WTC11 (cell line): ENCODE data around the gene BCO1. TPM values are rescaled to one million over a fixed set of nuclear protein-coding genes. Genes with fewer than 3 reads are reported as not detected.

Source experiments
- ATAC-seq: fragments of 200-7000 bp; cut with Tn5 transposase; 2 replicates; pipeline ENCODE4 v1.10.0; 2021; ENCODE audit warnings: mild to moderate bottlenecking, moderate library complexity
- CTCF ChIA-PET: fragments of 300-600 bp; sonication (Branson Sonifier 250); formaldehyde crosslinking; loops from one replicate; lab custom pipeline; 2021; ENCODE audit warnings: antibody characterized with exemption; lab: Charles Lee
- POLR2A ChIA-PET: fragments of 350-600 bp; sonication (Branson Sonifier 250); formaldehyde crosslinking; loops from one replicate; lab custom pipeline; 2021; ENCODE audit warnings: antibody characterized with exemption; lab: Charles Lee
- DNase-seq: peaks from one replicate; pipeline ENCODE4 v3.0.0; 2021; ENCODE audit warnings: low spot score
- H3K27ac Mint-ChIP-seq: 2 replicates; pipeline ENCODE4 v1.8.0; 2021; ENCODE audit warnings: mixed read lengths
- H3K27me3 Mint-ChIP-seq: 2 replicates; pipeline ENCODE4 v1.8.0; 2021; ENCODE audit warnings: low read depth, mild to moderate bottlenecking, moderate library complexity, mixed read lengths
- H3K36me3 Mint-ChIP-seq: 2 replicates; pipeline ENCODE4 v1.8.0; 2021; ENCODE audit warnings: mixed read lengths
- H3K4me1 Mint-ChIP-seq: 2 replicates; pipeline ENCODE4 v1.8.0; 2022; ENCODE audit warnings: mixed read lengths
- H3K4me3 Mint-ChIP-seq: 2 replicates; pipeline ENCODE4 v1.8.0; 2021; ENCODE audit warnings: mild to moderate bottlenecking, moderate library complexity, mixed read lengths
- H3K9me3 Mint-ChIP-seq: 2 replicates; pipeline ENCODE4 v1.8.0; 2021; ENCODE audit warnings: mixed read lengths
- CTCF ChIP-seq: fragments of 200-600 bp; IDR thresholded peaks from 2 replicates; pipeline ENCODE4 v1.8.0; 2022; ENCODE audit warnings: antibody characterized with exemption
- ERG ChIP-seq: fragments of 250-450 bp; sonication (Bioruptor Pico); IDR thresholded peaks from 2 replicates; pipeline ENCODE4 v1.8.0; 2021; ENCODE audit warnings: mild to moderate bottlenecking
- GTF2I ChIP-seq: fragments of 250-450 bp; sonication (Bioruptor Pico); conservative IDR thresholded peaks from 2 replicates; pipeline ENCODE4 v1.4.0; 2021; ENCODE audit warnings: mild to moderate bottlenecking
- HMGA2 ChIP-seq: fragments of 250-450 bp; sonication (Bioruptor Pico); IDR thresholded peaks from 2 replicates; pipeline ENCODE4 v1.4.0; 2021; ENCODE audit warnings: mild to moderate bottlenecking, moderate library complexity
- IRF2 ChIP-seq: sonication (generic); formaldehyde crosslinking; IDR thresholded peaks from 2 replicates; pipeline ENCODE4 v1.8.0; 2022; ENCODE audit warnings: low read depth, missing genetic modification reagents, borderline replicate concordance
- JAZF1 ChIP-seq: fragments of 250-450 bp; sonication (Bioruptor Pico); IDR thresholded peaks from 2 replicates; pipeline ENCODE4 v1.9.0; 2021; ENCODE audit warnings: moderate library complexity, mild to moderate bottlenecking, inconsistent platforms
- NFE2L1 ChIP-seq: sonication (generic); formaldehyde crosslinking; IDR thresholded peaks from 2 replicates; pipeline ENCODE4 v1.8.1; 2023; ENCODE audit warnings: missing genetic modification reagents
- RELA ChIP-seq: sonication (generic); formaldehyde crosslinking; IDR thresholded peaks from 2 replicates; pipeline ENCODE4 v1.8.1; 2022; ENCODE audit warnings: missing genetic modification reagents, mild to moderate bottlenecking, borderline replicate concordance
- SMAD4 ChIP-seq: sonication (generic); formaldehyde crosslinking; IDR thresholded peaks from 2 replicates; pipeline ENCODE4 v1.8.0; 2022; ENCODE audit warnings: mild to moderate bottlenecking, missing genetic modification reagents
- SOX15 ChIP-seq: fragments of 250-450 bp; sonication (Bioruptor Pico); IDR thresholded peaks from 2 replicates; pipeline ENCODE4 v1.9.0; 2021; ENCODE audit warnings: mild to moderate bottlenecking
- STAT6 ChIP-seq: sonication (generic); formaldehyde crosslinking; conservative IDR thresholded peaks from 2 replicates; pipeline ENCODE4 v1.8.1; 2023; ENCODE audit warnings: mild to moderate bottlenecking, low read depth, missing genetic modification reagents, moderate library complexity
- TCF7 ChIP-seq: sonication (generic); formaldehyde crosslinking; IDR thresholded peaks from 2 replicates; pipeline ENCODE4 v1.8.0; 2022; ENCODE audit warnings: mild to moderate bottlenecking, low read depth, missing genetic modification reagents, moderate library complexity
- ZNF671 ChIP-seq: fragments of 250-450 bp; sonication (Bioruptor Pico); IDR thresholded peaks from 2 replicates; pipeline ENCODE4 v1.8.0; 2021; ENCODE audit warnings: mild to moderate bottlenecking
- total RNA-seq: library from RNA; stranded (reverse); gene quantifications from 3 replicates; pipeline ENCODE4 v1.2.3, GENCODE V29; 2021
- TF ChIP-seq, protein P1 (sequence below): sonication (generic); formaldehyde crosslinking; IDR thresholded peaks from 2 replicates; pipeline ENCODE4 v1.8.0; 2022; ENCODE audit warnings: mild to moderate bottlenecking, missing genetic modification reagents
- TF ChIP-seq, protein P2 (sequence below): sonication (generic); formaldehyde crosslinking; IDR thresholded peaks from 2 replicates; pipeline ENCODE4 v1.8.1; 2022; ENCODE audit warnings: mild to moderate bottlenecking, missing genetic modification reagents, moderate library complexity, borderline replicate concordance
- TF ChIP-seq, protein P3 (sequence below): sonication (generic); formaldehyde crosslinking; IDR thresholded peaks from 2 replicates; pipeline ENCODE4 v1.8.1; 2022; ENCODE audit warnings: missing genetic modification reagents, borderline replicate concordance
- TF ChIP-seq, protein P4 (sequence below): sonication (generic); formaldehyde crosslinking; IDR thresholded peaks from 2 replicates; pipeline ENCODE4 v1.8.1; 2023; ENCODE audit warnings: mild to moderate bottlenecking, missing genetic modification reagents
- TF ChIP-seq, protein P5 (sequence below): sonication (generic); formaldehyde crosslinking; conservative IDR thresholded peaks from 2 replicates; pipeline ENCODE4 v1.8.1; 2022; ENCODE audit warnings: mild to moderate bottlenecking, missing genetic modification reagents

BCO1 gene
- total RNA-seq, 1 experiment from 2014 or later, result 0.15 TPM

DNA sequence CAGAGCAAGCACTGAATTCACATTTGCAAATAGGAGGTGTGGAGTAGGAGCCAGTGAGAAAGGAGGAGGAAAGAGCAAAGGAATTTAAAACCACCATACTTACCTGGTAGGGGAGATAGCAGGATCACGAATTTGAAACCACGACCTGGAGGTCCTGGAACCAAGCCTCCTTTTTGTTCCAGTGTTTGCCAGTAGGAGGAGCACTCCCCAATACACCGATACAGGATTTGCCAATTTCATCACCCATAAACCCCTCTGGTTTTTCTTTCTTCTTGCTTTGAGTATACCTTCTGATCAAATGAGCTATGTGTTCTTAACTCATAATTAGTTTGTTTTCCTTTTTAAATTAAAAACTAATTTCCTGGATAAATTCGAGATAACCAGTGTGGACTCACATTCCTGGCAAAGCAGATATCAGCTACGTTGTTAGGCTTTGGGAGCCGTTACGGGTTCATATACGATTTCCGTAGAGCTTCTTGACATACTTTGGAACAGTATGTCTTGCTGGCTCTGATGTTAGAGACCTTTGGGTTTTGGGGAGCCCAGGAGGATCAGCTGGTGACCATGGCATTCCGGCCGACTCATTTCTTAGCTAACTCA, 22.7 kb downstream of the BCO1 start:
- H3K4me3 Mint-ChIP-seq, result no peak overlapping the region
- no peaks in the 10 kb centered on the region for H3K4me1 Mint-ChIP-seq
- no peak overlapping the region for H3K27ac Mint-ChIP-seq
- 0 out of 2 replicates have a peak, but pooled peaks cover 7% of the 10 kb centered on the region for H3K9me3 Mint-ChIP-seq
- no peaks in the 10 kb centered on the region; the same call in 1 of the 2 replicates for H3K27me3 Mint-ChIP-seq
- H3K36me3 Mint-ChIP-seq, result no peaks in the 10 kb centered on the region
- ChIA-PET CTCF (interaction anchor here (0.6 to 2.0 kb wide), 23 partner anchors 9 to 633 kb away, joined by 3 to 7 read pairs (median 3); partner anchors contain the start of genes BCO1 and GAN), POLR2A (no interaction called here)
- ATAC-seq (peak; percentile 81), DNase-seq (peak; percentile 26)
- TF ChIP-seq, protein P1, sequence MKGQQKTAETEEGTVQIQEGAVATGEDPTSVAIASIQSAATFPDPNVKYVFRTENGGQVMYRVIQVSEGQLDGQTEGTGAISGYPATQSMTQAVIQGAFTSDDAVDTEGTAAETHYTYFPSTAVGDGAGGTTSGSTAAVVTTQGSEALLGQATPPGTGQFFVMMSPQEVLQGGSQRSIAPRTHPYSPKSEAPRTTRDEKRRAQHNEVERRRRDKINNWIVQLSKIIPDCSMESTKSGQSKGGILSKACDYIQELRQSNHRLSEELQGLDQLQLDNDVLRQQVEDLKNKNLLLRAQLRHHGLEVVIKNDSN (CRISPR knock-in tag), result no peak
- TF ChIP-seq ZNF671 (CRISPR knock-in tag) (no peak), GTF2I (CRISPR knock-in tag) (no peak), NFE2L1 (CRISPR knock-in tag) (no peak), IRF2 (CRISPR knock-in tag) (no peak), CTCF (peak; percentile 57)
- TF ChIP-seq, protein P2, sequence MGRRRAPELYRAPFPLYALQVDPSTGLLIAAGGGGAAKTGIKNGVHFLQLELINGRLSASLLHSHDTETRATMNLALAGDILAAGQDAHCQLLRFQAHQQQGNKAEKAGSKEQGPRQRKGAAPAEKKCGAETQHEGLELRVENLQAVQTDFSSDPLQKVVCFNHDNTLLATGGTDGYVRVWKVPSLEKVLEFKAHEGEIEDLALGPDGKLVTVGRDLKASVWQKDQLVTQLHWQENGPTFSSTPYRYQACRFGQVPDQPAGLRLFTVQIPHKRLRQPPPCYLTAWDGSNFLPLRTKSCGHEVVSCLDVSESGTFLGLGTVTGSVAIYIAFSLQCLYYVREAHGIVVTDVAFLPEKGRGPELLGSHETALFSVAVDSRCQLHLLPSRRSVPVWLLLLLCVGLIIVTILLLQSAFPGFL, result no peak

DNA sequence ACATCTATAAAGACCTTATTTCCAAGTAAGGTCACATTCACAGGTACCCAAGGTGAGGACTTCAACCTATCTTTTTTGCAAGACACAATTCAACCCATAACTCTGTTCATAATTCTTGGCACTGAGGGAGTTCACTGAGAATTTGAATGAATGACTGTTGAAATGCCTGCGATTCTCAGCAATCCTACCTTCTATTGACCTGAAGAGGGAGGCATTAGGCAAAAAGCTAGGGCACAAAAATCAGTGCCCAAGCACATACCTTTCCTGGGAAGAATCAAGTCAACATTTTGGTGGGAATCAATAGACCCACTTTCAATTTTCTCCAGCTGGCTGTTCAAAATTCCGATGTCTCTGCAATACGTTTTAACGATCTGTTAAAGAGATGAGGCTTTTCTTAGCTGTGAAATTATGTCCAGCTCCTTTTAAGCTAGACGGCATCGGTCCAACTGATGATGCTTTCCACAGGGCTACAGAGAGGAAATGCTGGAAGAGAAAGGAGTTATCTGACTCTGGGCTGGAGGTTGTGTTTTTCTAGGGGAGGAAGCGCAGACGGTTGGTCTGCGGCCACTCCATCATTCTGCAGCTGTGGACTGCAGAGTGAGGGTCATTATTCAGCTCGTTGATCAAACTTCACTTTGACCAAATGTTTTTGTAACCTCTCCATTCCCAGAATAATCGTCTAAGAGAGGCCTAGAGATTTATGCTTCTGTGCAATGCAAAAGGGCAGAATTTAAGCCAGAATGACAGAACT, 25.2 kb downstream of the BCO1 start:
- POLR2A ChIA-PET, result no interaction called here
- ATAC-seq, result peak; percentile 48
- no peaks in the 10 kb centered on the region for H3K4me1 Mint-ChIP-seq
- no peak for TF ChIP-seq ERG (CRISPR knock-in tag)
- TF ChIP-seq STAT6 (CRISPR knock-in tag), result no peak
- TF ChIP-seq SMAD4 (CRISPR knock-in tag), result no peak
- TF ChIP-seq, protein P3, sequence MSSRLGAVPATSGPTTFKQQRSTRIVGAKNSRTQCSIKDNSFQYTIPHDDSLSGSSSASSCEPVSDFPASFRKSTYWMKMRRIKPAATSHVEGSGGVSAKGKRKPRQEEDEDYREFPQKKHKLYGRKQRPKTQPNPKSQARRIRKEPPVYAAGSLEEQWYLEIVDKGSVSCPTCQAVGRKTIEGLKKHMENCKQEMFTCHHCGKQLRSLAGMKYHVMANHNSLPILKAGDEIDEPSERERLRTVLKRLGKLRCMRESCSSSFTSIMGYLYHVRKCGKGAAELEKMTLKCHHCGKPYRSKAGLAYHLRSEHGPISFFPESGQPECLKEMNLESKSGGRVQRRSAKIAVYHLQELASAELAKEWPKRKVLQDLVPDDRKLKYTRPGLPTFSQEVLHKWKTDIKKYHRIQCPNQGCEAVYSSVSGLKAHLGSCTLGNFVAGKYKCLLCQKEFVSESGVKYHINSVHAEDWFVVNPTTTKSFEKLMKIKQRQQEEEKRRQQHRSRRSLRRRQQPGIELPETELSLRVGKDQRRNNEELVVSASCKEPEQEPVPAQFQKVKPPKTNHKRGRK (CRISPR knock-in tag), result no peak
- TF ChIP-seq, protein P4, sequence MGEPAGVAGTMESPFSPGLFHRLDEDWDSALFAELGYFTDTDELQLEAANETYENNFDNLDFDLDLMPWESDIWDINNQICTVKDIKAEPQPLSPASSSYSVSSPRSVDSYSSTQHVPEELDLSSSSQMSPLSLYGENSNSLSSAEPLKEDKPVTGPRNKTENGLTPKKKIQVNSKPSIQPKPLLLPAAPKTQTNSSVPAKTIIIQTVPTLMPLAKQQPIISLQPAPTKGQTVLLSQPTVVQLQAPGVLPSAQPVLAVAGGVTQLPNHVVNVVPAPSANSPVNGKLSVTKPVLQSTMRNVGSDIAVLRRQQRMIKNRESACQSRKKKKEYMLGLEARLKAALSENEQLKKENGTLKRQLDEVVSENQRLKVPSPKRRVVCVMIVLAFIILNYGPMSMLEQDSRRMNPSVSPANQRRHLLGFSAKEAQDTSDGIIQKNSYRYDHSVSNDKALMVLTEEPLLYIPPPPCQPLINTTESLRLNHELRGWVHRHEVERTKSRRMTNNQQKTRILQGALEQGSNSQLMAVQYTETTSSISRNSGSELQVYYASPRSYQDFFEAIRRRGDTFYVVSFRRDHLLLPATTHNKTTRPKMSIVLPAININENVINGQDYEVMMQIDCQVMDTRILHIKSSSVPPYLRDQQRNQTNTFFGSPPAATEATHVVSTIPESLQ (CRISPR knock-in tag), result no peak
- TF ChIP-seq TCF7 (CRISPR knock-in tag), result no peak
- no peak for TF ChIP-seq JAZF1 (CRISPR knock-in tag)
- TF ChIP-seq, protein P5, sequence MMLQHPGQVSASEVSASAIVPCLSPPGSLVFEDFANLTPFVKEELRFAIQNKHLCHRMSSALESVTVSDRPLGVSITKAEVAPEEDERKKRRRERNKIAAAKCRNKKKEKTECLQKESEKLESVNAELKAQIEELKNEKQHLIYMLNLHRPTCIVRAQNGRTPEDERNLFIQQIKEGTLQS, result no peak
- no peak for TF ChIP-seq IRF2 (CRISPR knock-in tag)
- no peak for TF ChIP-seq RELA (CRISPR knock-in tag)
- TF ChIP-seq HMGA2 (CRISPR knock-in tag), result no peak
- no peak for TF ChIP-seq SOX15 (CRISPR knock-in tag)

More for the DNA sequence above, 25.2 kb downstream of the BCO1 start:
- no peaks in the 10 kb centered on the region for H3K36me3 Mint-ChIP-seq
- no peak overlapping the region for H3K4me3 Mint-ChIP-seq
- no peak for DNase-seq
- H3K9me3 Mint-ChIP-seq, result 0 out of 2 replicates have a peak, but pooled peaks cover 7% of the 10 kb centered on the region
- CTCF ChIA-PET, result interaction anchor here (0.6 to 1.0 kb wide), 4 partner anchors 10 to 453 kb away, joined by 3 to 7 read pairs (median 3); no protein-coding TSS in a partner anchor
- no peaks in the 10 kb centered on the region; the same call in 1 of the 2 replicates for H3K27me3 Mint-ChIP-seq
- no peak overlapping the region for H3K27ac Mint-ChIP-seq
